IMR-90 (cell line): ENCODE measurements around the gene CD86. TPM values are rescaled to one million over a fixed set of nuclear protein-coding genes. Genes with fewer than 3 reads are reported as not detected.

Experiments used
- ATAC-seq: fragments of 200-7000 bp; cut with Tn5 transposase; 2 replicates; pipeline ENCODE4 v1.9.1; 2020; ENCODE audit warnings: low read depth, mild to moderate bottlenecking, moderate library complexity
- BruUV-seq: library from RNA; stranded (reverse); fragments of 400-500 nt; replicated peaks from 2 replicates; lab custom pipeline; 2021; lab: Mats Ljungman, UMichigan
- CTCF ChIA-PET: fragments of 300-600 bp; formaldehyde crosslinking; extraction: SDS; loops from one replicate; lab custom pipeline; 2021; ENCODE audit warnings: antibody characterized with exemption; lab: Yijun Ruan, JAX
- POLR2A ChIA-PET: fragments of 300-600 bp; sonication (Branson Sonifier 250); formaldehyde crosslinking; loops from one replicate; lab custom pipeline; 2022; ENCODE audit warnings: antibody characterized with exemption; ENCODE audit not compliant: unreplicated experiment; lab: Charles Lee
- DNase-seq: peaks from one replicate; pipeline ENCODE4 v3.0.0; 2013
- H2AFZ ChIP-seq: replicated peaks from 2 replicates; pipeline ENCODE3; 2013; ENCODE audit warnings: low read length, mild to moderate bottlenecking; ENCODE audit not compliant: poor library complexity
- H2AK5ac ChIP-seq: 2 replicates; pipeline ENCODE4 v1.6.1; 2013; ENCODE audit warnings: low read depth, low read length, inconsistent platforms
- H2AK9ac ChIP-seq: replicated peaks from 2 replicates; pipeline ENCODE3; 2013; ENCODE audit warnings: mild to moderate bottlenecking, low read depth, low read length, moderate library complexity; ENCODE audit not compliant: poor library complexity
- H2BK120ac ChIP-seq: 2 replicates; pipeline ENCODE4 v1.6.1; 2013; ENCODE audit warnings: low read depth, low read length, inconsistent platforms
- H2BK15ac ChIP-seq: 3 replicates; pipeline ENCODE4 v1.6.1; 2013; ENCODE audit warnings: low read depth, low read length, inconsistent platforms
- H2BK20ac ChIP-seq: 2 replicates; pipeline ENCODE4 v1.6.1; 2013; ENCODE audit warnings: low read depth, mild to moderate bottlenecking, inconsistent platforms, low read length, moderate library complexity
- H2BK5ac ChIP-seq: 2 replicates; pipeline ENCODE4 v1.6.1; 2013; ENCODE audit warnings: mild to moderate bottlenecking, low read depth, low read length, inconsistent platforms; ENCODE audit not compliant: poor library complexity, severe bottlenecking
- H3K14ac ChIP-seq: replicated peaks from 2 replicates; pipeline ENCODE4 v1.6.1; 2013; ENCODE audit warnings: low read depth, low read length, inconsistent platforms
- H3K18ac ChIP-seq: 2 replicates; pipeline ENCODE4 v1.6.1; 2013; ENCODE audit warnings: low read depth, low read length, control low read depth
- H3K23ac ChIP-seq: 2 replicates; pipeline ENCODE4 v1.6.1; 2013; ENCODE audit warnings: low read depth, low read length, inconsistent platforms
- H3K27ac ChIP-seq: 2 replicates; pipeline ENCODE4 v1.5.1; 2013; ENCODE audit warnings: mild to moderate bottlenecking, control low read depth, low read length; ENCODE audit not compliant: insufficient read depth
- H3K27me3 ChIP-seq: 2 replicates; pipeline ENCODE4 v1.6.1; 2013; ENCODE audit warnings: low read length; ENCODE audit not compliant: control insufficient read depth, insufficient read depth
- H3K36me3 ChIP-seq: 2 replicates; pipeline ENCODE4 v1.6.1; 2013; ENCODE audit warnings: low read length, mixed read lengths; ENCODE audit not compliant: control insufficient read depth, insufficient read depth
- H3K4ac ChIP-seq: 2 replicates; pipeline ENCODE4 v1.6.1; 2013; ENCODE audit warnings: low read depth, low read length, inconsistent platforms
- H3K4me1 ChIP-seq: 2 replicates; pipeline ENCODE4 v1.6.1; 2013; ENCODE audit warnings: low read length, mixed read lengths; ENCODE audit not compliant: control insufficient read depth, insufficient read depth
- H3K4me2 ChIP-seq: 2 replicates; pipeline ENCODE4 v1.6.1; 2013; ENCODE audit warnings: low read depth, mild to moderate bottlenecking, control low read depth, low read length, moderate library complexity
- H3K4me3 ChIP-seq: 2 replicates; pipeline ENCODE4 v1.5.1; 2013; ENCODE audit warnings: low read depth, mild to moderate bottlenecking, control low read depth, low read length, moderate library complexity; ENCODE audit not compliant: insufficient read depth
- H3K56ac ChIP-seq: 2 replicates; pipeline ENCODE4 v1.6.1; 2013; ENCODE audit warnings: low read length, inconsistent platforms; ENCODE audit not compliant: insufficient read depth; ENCODE audit errors: extremely low read depth
- H3K79me1 ChIP-seq, 2 experiments: 2 replicates each; pipeline ENCODE4 v1.6.1; 2013; ENCODE audit warnings: low read length in 2 of 2, inconsistent platforms in 1 of 2, low read depth in 1 of 2
- H3K9ac ChIP-seq: 2 replicates; pipeline ENCODE4 v1.6.1; 2013; ENCODE audit warnings: low read depth, low read length, control low read depth
- H3K9me1 ChIP-seq: 2 replicates; pipeline ENCODE4 v1.6.1; 2013; ENCODE audit warnings: low read length, inconsistent platforms; ENCODE audit not compliant: insufficient read depth
- H3K9me3 ChIP-seq: 2 replicates; pipeline ENCODE4 v1.6.1; 2013; ENCODE audit warnings: low read length; ENCODE audit not compliant: control insufficient read depth, insufficient read depth
- H4K20me1 ChIP-seq: 2 replicates; pipeline ENCODE4 v1.6.1; 2013; ENCODE audit warnings: low read length, inconsistent platforms; ENCODE audit not compliant: insufficient read depth
- H4K5ac ChIP-seq: 2 replicates; pipeline ENCODE4 v1.6.1; 2013; ENCODE audit warnings: mild to moderate bottlenecking, low read depth, low read length, control low read depth
- H4K8ac ChIP-seq, 2 experiments: 2 replicates each; pipeline ENCODE4 v1.6.1; 2013; ENCODE audit warnings: low read depth in 2 of 2, low read length in 2 of 2, control low read depth in 1 of 2, inconsistent platforms in 1 of 2
- H4K91ac ChIP-seq: 2 replicates; pipeline ENCODE4 v1.6.1; 2013; ENCODE audit warnings: low read depth, low read length, inconsistent platforms; ENCODE audit not compliant: insufficient read depth
- BHLHE40 ChIP-seq: fragments of 150-350 bp; IDR thresholded peaks from 2 replicates; pipeline ENCODE4 v1.6.1; 2016; ENCODE audit warnings: mild to moderate bottlenecking, low read depth, low read length
- CEBPB ChIP-seq: IDR thresholded peaks from 2 replicates; pipeline ENCODE4 v1.6.1; 2012; ENCODE audit warnings: low read depth, low read length, improper control_type of control experiment
- CHD1 ChIP-seq: IDR thresholded peaks from 2 replicates; pipeline ENCODE4 v1.6.1; 2012; ENCODE audit warnings: low read depth, low read length, improper control_type of control experiment
- CTCF ChIP-seq: conservative IDR thresholded peaks from 2 replicates; pipeline ENCODE4 v1.5.1; 2012; ENCODE audit warnings: mild to moderate bottlenecking, low read depth, low read length, improper control_type of control experiment
- FOS ChIP-seq: fragments of 150-350 bp; IDR thresholded peaks from 2 replicates; pipeline ENCODE4 v1.6.1; 2016; ENCODE audit warnings: low read depth, low read length
- MAFK ChIP-seq: IDR thresholded peaks from 2 replicates; pipeline ENCODE4 v1.6.1; 2012; ENCODE audit warnings: low read depth, low read length, improper control_type of control experiment
- MXI1 ChIP-seq: IDR thresholded peaks from 2 replicates; pipeline ENCODE4 v1.6.1; 2012; ENCODE audit warnings: low read depth, mild to moderate bottlenecking, low read length, moderate library complexity, borderline replicate concordance
- NFE2L2 ChIP-seq: fragments of 150-350 bp; IDR thresholded peaks from 2 replicates; pipeline ENCODE4 v1.6.1; 2016; ENCODE audit warnings: low read depth, mild to moderate bottlenecking, low read length
- POLR2A ChIP-seq: IDR thresholded peaks from 2 replicates; pipeline ENCODE4 v1.6.1; 2012; ENCODE audit warnings: mild to moderate bottlenecking, low read depth, low read length
- RAD21 ChIP-seq: IDR thresholded peaks from 2 replicates; pipeline ENCODE4 v1.6.1; 2012; ENCODE audit warnings: low read length, improper control_type of control experiment
- RCOR1 ChIP-seq: IDR thresholded peaks from 2 replicates; pipeline ENCODE4 v1.6.1; 2012; ENCODE audit warnings: mild to moderate bottlenecking, low read length, improper control_type of control experiment; ENCODE audit not compliant: insufficient replicate concordance
- RFX5 ChIP-seq: IDR thresholded peaks from 2 replicates; pipeline ENCODE4 v1.8.0; 2012; ENCODE audit warnings: low read depth, mild to moderate bottlenecking, low read length, moderate library complexity
- SMC3 ChIP-seq: fragments of 150-350 bp; IDR thresholded peaks from 2 replicates; pipeline ENCODE4 v1.6.1; 2016; ENCODE audit warnings: low read depth, mild to moderate bottlenecking, antibody characterized with exemption, low read length, moderate library complexity
- USF2 ChIP-seq: fragments of 150-350 bp; IDR thresholded peaks from 2 replicates; pipeline ENCODE4 v1.6.1; 2017; ENCODE audit warnings: mild to moderate bottlenecking, antibody characterized with exemption, low read length, low read depth
- whole genome bisulfite sequencing, 2 experiments: methylation state at CpG; one replicate each; pipeline versions ENCODE4 v1.1.5 to v1.1.7; 2013; ENCODE audit warnings: missing lambda C conversion rate in 2 of 2; ENCODE audit not compliant: insufficient read length in 1 of 2; ENCODE audit errors: extremely low coverage in 2 of 2; 5-methylcytosine and 5-hydroxymethylcytosine counted together
- dilution Hi-C: fragments of 300-500 bp; cut with HindIII; formaldehyde crosslinking; loops from one replicate; pipeline ENCODE4 v1.14.3; 2018; ENCODE audit warnings: low sequenced_read_pairs; ENCODE audit not compliant: unreplicated experiment
- in situ Hi-C: fragments of 300-500 bp; cut with MboI; formaldehyde crosslinking; loops from 3 replicates; pipeline ENCODE4 v1.14.3; 2019; ENCODE audit warnings: low sequenced_read_pairs, inconsistent platforms, mixed read lengths
- intact Hi-C: fragments of 100-400 bp; cut with micrococcal nuclease; formaldehyde crosslinking; loops from 2 replicates; pipeline ENCODE4 v1.10.0; 2022
- polyA plus RNA-seq, 3 experiments: library from polyadenylated mRNA; depleted of rRNA; stranded (reverse); fragments of >200 nt; gene quantifications; 2 replicates each; pipeline ENCODE4 v1.2.3, GENCODE V29; 2012; ENCODE audit warnings: low replicate concordance in 1 of 3
- total RNA-seq: library from RNA; depleted of rRNA; stranded (reverse); fragments of >200 nt; gene quantifications from 2 replicates; pipeline ENCODE4 v1.2.3, GENCODE V29; 2012

The CD86 gene
- total and polyA plus RNA-seq, 2 of the 4 experiments (the other 2 are of a cell fraction) = not detected

GRCh38 chr3:122092460-122093165 is 37.5 kb downstream of the CD86 start (continued):
- peak; percentile 35 for TF ChIP-seq RAD21

GRCh38 chr3:122094125-122094524 is 39.0 kb downstream of the CD86 start:
- H3K18ac ChIP-seq = no peak overlapping the region
- no TSS peak for BruUV-seq
- no peak overlapping the region for H3K56ac ChIP-seq
- H3K27ac ChIP-seq = no peak overlapping the region
- H3K9me3 ChIP-seq = no peaks in the 10 kb centered on the region
- H3K79me1 ChIP-seq = no peaks in the 10 kb centered on the region
- H3K9ac ChIP-seq = no peak overlapping the region
- H4K8ac ChIP-seq = no peak overlapping the region
- no peak overlapping the region for H3K4me3 ChIP-seq
- H3K23ac ChIP-seq = no peak overlapping the region
- DNase-seq (no peak), ATAC-seq (no peak)
- intact Hi-C loops (no loop called here), dilution Hi-C loops (no loop called here), in situ Hi-C loops (no loop called here)
- no peaks in the 10 kb centered on the region for H3K9me1 ChIP-seq
- H2AFZ ChIP-seq = no peak overlapping the region
- ChIA-PET CTCF (interaction anchor here (1.7 kb wide), 1 partner anchor 165 kb away, joined by 7 read pairs; no protein-coding TSS in a partner anchor), POLR2A (no interaction called here)
- H2BK15ac ChIP-seq = no peak overlapping the region
- no peak overlapping the region for H2BK5ac ChIP-seq
- no peak overlapping the region for H3K4ac ChIP-seq
- H3K14ac ChIP-seq = no peak overlapping the region
- H2BK120ac ChIP-seq = no peak overlapping the region
- H2AK9ac ChIP-seq = no peak overlapping the region
- no peaks in the 10 kb centered on the region for H4K20me1 ChIP-seq
- H3K4me1 ChIP-seq = no peaks in the 10 kb centered on the region
- H4K91ac ChIP-seq = no peak overlapping the region
- H4K5ac ChIP-seq = no peak overlapping the region
- no peak overlapping the region for H2AK5ac ChIP-seq
- H3K36me3 ChIP-seq = no peaks in the 10 kb centered on the region
- no peak overlapping the region for H2BK20ac ChIP-seq
- 67% methylated on average over 2 of the region's 4 CpGs; no CpG with 5 or more reads in 1 of the 2 experiments for WGBS, 2 experiments
- peaks cover 6% of the 10 kb centered on the region for H3K27me3 ChIP-seq
- no peak overlapping the region for H3K4me2 ChIP-seq
- no peak for TF ChIP-seq MXI1
- TF ChIP-seq CTCF = no peak
- no peak for TF ChIP-seq FOS
- no peak for TF ChIP-seq BHLHE40
- TF ChIP-seq RFX5 = no peak
- no peak for TF ChIP-seq SMC3
- TF ChIP-seq POLR2A = no peak
- TF ChIP-seq USF2 = no peak
- no peak for TF ChIP-seq RCOR1
- no peak for TF ChIP-seq NFE2L2
- TF ChIP-seq CEBPB = no peak
- no peak for TF ChIP-seq CHD1
- TF ChIP-seq MAFK = no peak
